Breast epithelium (tissue), 4 donors: ENCODE measurements around the gene CALM1. TPM values are rescaled to one million over a fixed set of nuclear protein-coding genes. Genes with fewer than 3 reads are reported as not detected.
A peak's percentile ranks its signal among the peaks of the same experiment; 100 is the strongest.

Source experiments
- DNase-seq, 2 donors: peaks; one replicate each; pipeline ENCODE4 v3.0.0-alpha.2; 2019; ENCODE audit warnings: low spot score in 2 of 2
- H3K27ac ChIP-seq, 2 donors: fragments of 200-600 bp; sonication (generic) in 1 of 2; one replicate each; pipeline ENCODE4 v1.5.1; 2016 to 2019; ENCODE audit warnings: mild to moderate bottlenecking in 1 of 2
- H3K27me3 ChIP-seq, 2 donors: fragments of 200-600 bp; sonication (generic) in 1 of 2; one replicate each; pipeline versions ENCODE4 v1.5.1 to v1.6.0; 2017 to 2019; ENCODE audit warnings: control low read depth in 1 of 2, mild to moderate bottlenecking in 1 of 2
- H3K36me3 ChIP-seq: fragments of 200-600 bp; one replicate; pipeline ENCODE4 v1.5.1; 2019
- H3K4me1 ChIP-seq, 2 donors: fragments of 200-600 bp; sonication (generic); one replicate each; pipeline ENCODE4 v1.5.1; 2016 to 2019; ENCODE audit warnings: control low read depth in 1 of 2
- H3K4me3 ChIP-seq, 3 donors: fragments of 200-600 bp; sonication (generic); 1 replicate in 2 of 3; 2 replicates in 1 of 3; pipeline ENCODE4 v1.5.1; 2016 to 2019; ENCODE audit warnings: mild to moderate bottlenecking in 3 of 3, moderate library complexity in 2 of 3
- H3K9me3 ChIP-seq, 2 donors: fragments of 200-600 bp; sonication (generic) in 1 of 2; one replicate each; pipeline ENCODE4 v1.5.1; 2016 to 2019; ENCODE audit warnings: control low read depth in 1 of 2
- POLR2A ChIP-seq: fragments of 450-650 bp; IDR thresholded peaks from one replicate; pipeline ENCODE4 v1.6.1; 2016; ENCODE audit warnings: antibody characterized with exemption, mild to moderate bottlenecking, moderate library complexity
- POLR2AphosphoS5 ChIP-seq, 3 donors: sonication (generic); formaldehyde crosslinking; IDR thresholded peaks; one replicate each; pipeline ENCODE4 v1.6.1; 2017; ENCODE audit warnings: antibody characterized with exemption in 3 of 3
- intact Hi-C: fragments of 100-400 bp; cut with DNase I; formaldehyde crosslinking; loops from one replicate; pipeline ENCODE4 v1.15.1; 2023; ENCODE audit warnings: low total_unique reads
- total RNA-seq, 3 donors: library from RNA; depleted of rRNA; stranded (reverse); fragments of >200 nt; gene quantifications; one replicate each; pipeline ENCODE4 v1.1.0, GENCODE V29; 2016
- TF ChIP-seq, protein P1 (sequence below), 3 donors: fragments of 450-650 bp; IDR thresholded peaks; one replicate each; pipeline ENCODE4 v1.5.1; 2016 to 2017; ENCODE audit warnings: antibody characterized with exemption in 3 of 3, mild to moderate bottlenecking in 3 of 3, moderate library complexity in 3 of 3

CALM1 gene
- 100 to 1,000 TPM; 186 to 332 (median 237) TPM for total RNA-seq

- Histone ChIP-seq H3K4me1 (peaks cover 0 to 6% of the 10 kb centered on the region in 2 donors), H3K27ac (peak within 1 kb of the TSS; percentile 94 to 96), H3K9me3 (no peaks in the 10 kb centered on the region), H3K36me3 (no peaks in the 10 kb centered on the region), H3K27me3 (no peaks in the 10 kb centered on the region), H3K4me3 (peak within 1 kb of the TSS; percentile 93 to 97 (median 96))
- DNase-seq: peak; percentile 86 to 95
- TF ChIP-seq, protein P1, sequence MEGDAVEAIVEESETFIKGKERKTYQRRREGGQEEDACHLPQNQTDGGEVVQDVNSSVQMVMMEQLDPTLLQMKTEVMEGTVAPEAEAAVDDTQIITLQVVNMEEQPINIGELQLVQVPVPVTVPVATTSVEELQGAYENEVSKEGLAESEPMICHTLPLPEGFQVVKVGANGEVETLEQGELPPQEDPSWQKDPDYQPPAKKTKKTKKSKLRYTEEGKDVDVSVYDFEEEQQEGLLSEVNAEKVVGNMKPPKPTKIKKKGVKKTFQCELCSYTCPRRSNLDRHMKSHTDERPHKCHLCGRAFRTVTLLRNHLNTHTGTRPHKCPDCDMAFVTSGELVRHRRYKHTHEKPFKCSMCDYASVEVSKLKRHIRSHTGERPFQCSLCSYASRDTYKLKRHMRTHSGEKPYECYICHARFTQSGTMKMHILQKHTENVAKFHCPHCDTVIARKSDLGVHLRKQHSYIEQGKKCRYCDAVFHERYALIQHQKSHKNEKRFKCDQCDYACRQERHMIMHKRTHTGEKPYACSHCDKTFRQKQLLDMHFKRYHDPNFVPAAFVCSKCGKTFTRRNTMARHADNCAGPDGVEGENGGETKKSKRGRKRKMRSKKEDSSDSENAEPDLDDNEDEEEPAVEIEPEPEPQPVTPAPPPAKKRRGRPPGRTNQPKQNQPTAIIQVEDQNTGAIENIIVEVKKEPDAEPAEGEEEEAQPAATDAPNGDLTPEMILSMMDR (IDR thresholded peaks at IDR 0.05): peak in 1 of 3 donors; percentile 20
- TF ChIP-seq POLR2AphosphoS5 (IDR thresholded peaks at IDR 0.05) (peak; percentile 100), POLR2A (peak; percentile 97)
- intact Hi-C loops: loop anchor here (5.0 kb wide), 1 partner anchor 126 kb away; no protein-coding TSS in a partner anchor
Measured at GRCh38 chr14:90396341-90397339, at the start of gene CALM1. Gene CALM1 (plus strand): TSS chr14:90397029. CDS start chr14:90397231, 202 bp downstream.

GRCh38 chr14:90348270-90348669 is 48.6 kb upstream of the CALM1 start:
- Histone ChIP-seq H3K27me3 (no peaks in the 10 kb centered on the region), H3K27ac (no peak overlapping the region), H3K9me3 (no peaks in the 10 kb centered on the region), H3K4me1 (no peaks in the 10 kb centered on the region), H3K4me3 (no peak overlapping the region), H3K36me3 (no peaks in the 10 kb centered on the region)
- TF ChIP-seq, protein P1 (IDR thresholded peaks at IDR 0.05): no peak
- no peak for TF ChIP-seq POLR2AphosphoS5 (IDR thresholded peaks at IDR 0.05)
- no peak for TF ChIP-seq POLR2A
- no peak for DNase-seq
- intact Hi-C loops: no loop called here

GRCh38 chr14:90349739-90350138 is 47.1 kb upstream of the CALM1 start:
- H3K36me3 ChIP-seq: no peaks in the 10 kb centered on the region
- intact Hi-C loops: no loop called here
- TF ChIP-seq, protein P1 (IDR thresholded peaks at IDR 0.05): no peak
- TF ChIP-seq POLR2A (no peak), POLR2AphosphoS5 (IDR thresholded peaks at IDR 0.05) (no peak)
- H3K27ac ChIP-seq: no peak overlapping the region
- H3K27me3 ChIP-seq: no peaks in the 10 kb centered on the region
- H3K4me3 ChIP-seq: no peak overlapping the region
- no peak for DNase-seq
- H3K4me1 ChIP-seq: no peaks in the 10 kb centered on the region
- H3K9me3 ChIP-seq: no peaks in the 10 kb centered on the region

GRCh38 chr14:90354551-90355298 is 42.1 kb upstream of the CALM1 start:
- Histone ChIP-seq H3K27me3 (no peaks in the 10 kb centered on the region), H3K36me3 (no peaks in the 10 kb centered on the region), H3K27ac (no peak overlapping the region), H3K4me1 (no peaks in the 10 kb centered on the region), H3K4me3 (no peak overlapping the region), H3K9me3 (no peaks in the 10 kb centered on the region)
- DNase-seq: no peak
- TF ChIP-seq POLR2A: no peak
- TF ChIP-seq POLR2AphosphoS5 (IDR thresholded peaks at IDR 0.05): no peak
- TF ChIP-seq, protein P1 (IDR thresholded peaks at IDR 0.05): no peak
- intact Hi-C loops: loop anchor here (5.0 kb wide), 1 partner anchor 1023 kb away; no protein-coding TSS in a partner anchor
